AG09309 (cell line): ENCODE data around the gene MAP7D1.
"Not testable (repeated sequence)": the region's sequence is repeated elsewhere in the genome, so short reads cannot be mapped to it uniquely, and the experiment has no call there.

ENCODE experiments used
- DNase-seq: peaks from one replicate; pipeline ENCODE4 v3.0.0-alpha.2; 2010; ENCODE audit warnings: low read depth
- H3K4me3 ChIP-seq: 2 replicates; pipeline ENCODE4 v1.5.1; 2011; ENCODE audit warnings: mild to moderate bottlenecking, low read depth, low read length, moderate library complexity; ENCODE audit not compliant: control insufficient read depth
- CTCF ChIP-seq: IDR thresholded peaks from 2 replicates; pipeline ENCODE4 v1.5.1; 2011; ENCODE audit warnings: mild to moderate bottlenecking, low read depth, low read length, inconsistent platforms; ENCODE audit not compliant: insufficient read depth, control insufficient read depth; ENCODE audit errors: missing control alignments

The MAP7D1 gene

DNA sequence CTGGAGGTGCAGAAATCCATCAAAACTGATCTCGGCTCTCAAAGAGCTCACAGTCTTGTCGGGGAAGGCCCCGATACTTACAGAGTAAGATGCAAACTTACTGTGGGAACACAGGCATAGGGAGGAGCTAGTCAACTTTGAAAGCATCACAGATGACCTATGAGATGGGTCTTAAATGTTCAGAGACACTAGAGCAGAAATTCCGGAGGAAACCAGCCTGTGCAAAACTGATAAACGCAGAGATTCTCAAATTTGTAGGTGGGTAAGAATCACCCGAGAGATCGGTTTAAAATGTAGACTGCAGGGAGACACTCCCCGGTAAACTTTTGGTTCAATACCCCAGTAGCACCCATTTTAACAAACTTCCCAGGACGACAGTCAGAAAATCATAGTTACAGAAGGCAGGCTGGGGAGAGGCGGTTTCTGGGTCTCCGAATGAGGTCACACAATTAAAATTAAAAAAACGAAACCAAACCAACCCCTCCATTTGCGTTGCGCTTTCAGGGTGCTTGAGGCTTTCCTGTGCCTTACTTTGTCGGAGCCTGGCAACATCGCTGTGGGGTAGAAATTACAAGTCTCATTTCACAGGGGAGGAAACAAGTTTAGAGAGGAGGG is 67.5 kb downstream of the MAP7D1 start:
- no peak for TF ChIP-seq CTCF
- DNase-seq, result peak; percentile 52
- peak overlapping the region; percentile 58 for H3K4me3 ChIP-seq

DNA sequence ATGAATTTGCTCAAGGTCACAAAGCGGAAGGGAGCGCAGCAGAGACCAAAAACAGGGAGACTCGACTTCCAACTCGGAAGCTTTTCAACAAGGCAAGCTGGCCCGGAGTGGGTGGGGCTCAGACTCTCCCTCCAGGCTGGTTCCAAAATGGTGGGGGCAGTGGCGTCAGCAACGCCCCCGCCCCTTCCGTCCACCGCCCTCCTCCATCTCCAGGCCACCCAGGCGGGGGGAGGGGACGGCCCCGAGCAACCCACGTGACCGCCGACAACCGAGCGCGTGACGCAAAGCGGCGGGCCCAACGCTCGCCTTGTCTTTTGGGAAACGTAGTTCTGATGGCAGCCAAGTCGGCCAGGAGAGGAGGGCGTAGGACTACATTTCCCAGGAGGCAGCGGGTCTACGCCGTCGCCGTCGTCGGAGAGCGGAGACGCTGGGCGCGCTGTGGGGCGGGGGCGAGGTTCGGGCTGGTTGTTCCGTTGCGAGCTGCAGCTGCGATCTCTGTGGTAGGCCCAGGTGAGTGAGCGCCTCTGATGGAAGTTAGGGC is 68.1 kb downstream of the MAP7D1 start, which contains the start of gene THRAP3:
THRAP3 (plus strand) TSS at position 448 of the 541 bp plus-strand sequence. CDS start 58,121 bp downstream, outside the sequence.
- peak within 1 kb of the TSS; percentile 96 for H3K4me3 ChIP-seq
- no peak for TF ChIP-seq CTCF
- DNase-seq, result peak; percentile 97

DNA sequence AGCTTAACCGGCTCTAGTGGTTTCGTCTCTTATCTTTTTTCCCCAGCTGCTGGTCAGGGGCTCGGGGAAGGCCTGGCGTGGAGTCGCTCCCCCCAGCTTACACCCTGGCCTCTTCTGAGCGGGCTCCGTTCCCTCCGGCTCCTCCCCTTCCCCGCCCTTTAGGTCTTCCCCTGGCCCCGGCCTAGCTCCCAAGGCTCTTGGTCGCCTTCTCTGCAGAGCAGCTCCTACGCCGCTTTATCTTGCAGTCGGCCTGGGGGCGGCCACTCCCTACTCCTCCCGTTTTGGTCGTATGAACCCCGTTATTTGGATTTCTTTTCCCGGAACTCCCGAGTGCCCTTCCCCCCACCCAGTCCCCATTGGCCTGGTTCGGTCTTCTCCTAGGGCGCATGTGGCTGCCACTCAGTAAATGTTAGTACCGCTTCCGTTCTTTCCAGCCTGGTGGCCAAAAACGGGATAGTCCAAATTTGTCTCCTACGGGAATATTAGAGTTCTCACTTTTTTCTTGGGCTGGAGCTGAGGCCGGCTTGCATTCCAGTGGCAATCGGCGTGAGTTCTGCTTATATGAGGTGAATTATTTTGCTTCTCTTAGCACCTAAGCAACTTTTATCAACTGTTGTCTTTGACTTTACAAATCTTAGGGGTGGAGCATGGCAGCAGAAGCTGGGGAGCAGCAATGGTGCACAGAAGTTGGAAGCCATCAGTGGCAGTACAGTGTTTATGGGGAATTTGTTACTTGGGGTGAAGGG is 68.8 kb downstream of the MAP7D1 start:
- TF ChIP-seq CTCF, result peak; percentile 40
- DNase-seq, result peak; percentile 40

DNA sequence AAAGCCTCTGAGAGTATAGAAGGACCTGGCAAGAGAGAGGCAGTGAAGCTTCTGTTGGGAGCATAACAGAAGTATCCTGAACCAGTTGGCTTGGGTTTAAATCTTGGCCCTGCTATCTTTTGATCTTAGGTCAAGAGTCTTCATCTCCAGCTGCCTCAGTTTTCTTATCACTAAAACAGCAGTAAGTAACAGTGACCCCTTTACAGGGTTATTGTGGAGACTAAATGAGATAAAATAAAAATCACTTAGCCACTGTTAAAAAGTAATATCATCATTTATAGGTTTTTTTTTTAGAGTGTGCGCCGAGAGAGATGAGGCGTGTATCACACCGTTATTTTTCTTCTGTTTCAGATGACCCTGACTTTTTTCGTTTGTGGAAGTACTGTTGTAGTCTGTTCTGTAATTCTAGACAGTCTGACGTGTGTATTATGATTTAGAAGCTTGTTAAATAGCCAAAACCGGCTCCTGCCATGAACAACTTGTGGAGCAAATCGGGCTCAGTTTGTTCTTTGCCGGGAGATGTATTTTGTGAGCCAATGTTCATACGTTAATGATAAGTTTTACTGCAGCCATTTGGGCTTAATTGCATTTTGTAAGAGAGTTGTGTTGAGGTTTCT is 69.4 kb downstream of the MAP7D1 start:
- no peak for TF ChIP-seq CTCF
- no peak for DNase-seq
- H3K4me3 ChIP-seq, result peak overlapping the region; percentile 96

More for the DNA sequence above, 68.8 kb downstream of the MAP7D1 start:
- peak overlapping the region; percentile 96 for H3K4me3 ChIP-seq

- H3K4me3 ChIP-seq, DNase-seq: not testable (repeated sequence)
Measured at GRCh38 chr1:36230279-36230678, 74.3 kb downstream of the MAP7D1 start.
